ENCODE data around the gene WNT8B. TPM values are rescaled to one million over a fixed set of nuclear protein-coding genes. Genes with fewer than 3 reads are reported as not detected.

The WNT8B gene
- polyA plus RNA-seq, 1 donor from 2014 or later, result 0.37 TPM

- Histone ChIP-seq H3K4me3 (ENCODE audit: low read length) (no peak overlapping the region), H3K79me2 (replicated peaks; ENCODE audit: insufficient read depth, low read length) (no peaks in the 10 kb centered on the region), H3K4me2 (ENCODE audit: low read length) (no peak overlapping the region), H3F3A (ENCODE audit: insufficient read depth, low read length, poor library complexity, severe bottlenecking) (no peaks in the 10 kb centered on the region), H3K9ac (ENCODE audit: low read length) (no peak overlapping the region), H2AFZ (ENCODE audit: low read depth, low read length) (no peak overlapping the region), H3K27me3 (ENCODE audit: insufficient read depth, low read depth, low read length) (no peaks in the 10 kb centered on the region), H3K9me3 (ENCODE audit: low read length) (no peaks in the 10 kb centered on the region), H3K9me2 (ENCODE audit: insufficient read depth, low read length) (no peaks in the 10 kb centered on the region), H4K20me1 (ENCODE audit: insufficient read depth) (no peaks in the 10 kb centered on the region), H3K27ac (ENCODE audit: low read length) (no peak overlapping the region), H3K36me3 (ENCODE audit: insufficient read depth, low read length) (no peaks in the 10 kb centered on the region)
- TF ChIP-seq SMC3 (conservative IDR thresholded peaks at IDR 0.05; ENCODE audit: poor library complexity) (peak; percentile 99), EZH2 (IDR thresholded peaks at IDR 0.05; ENCODE audit: borderline replicate concordance, insufficient read depth, low read length, poor library complexity, severe bottlenecking) (no peak), POLR2AphosphoS5 (IDR thresholded peaks at IDR 0.05) (no peak), MXI1 (conservative IDR thresholded peaks at IDR 0.05; ENCODE audit: poor library complexity, severe bottlenecking) (no peak), RAD21 (conservative IDR thresholded peaks at IDR 0.05) (peak; percentile 96), TAF1 (IDR thresholded peaks at IDR 0.05; ENCODE audit: low read depth) (no peak), EP300 (conservative IDR thresholded peaks at IDR 0.05; ENCODE audit: poor library complexity, severe bottlenecking) (no peak)
- TF ChIP-seq, protein P1, sequence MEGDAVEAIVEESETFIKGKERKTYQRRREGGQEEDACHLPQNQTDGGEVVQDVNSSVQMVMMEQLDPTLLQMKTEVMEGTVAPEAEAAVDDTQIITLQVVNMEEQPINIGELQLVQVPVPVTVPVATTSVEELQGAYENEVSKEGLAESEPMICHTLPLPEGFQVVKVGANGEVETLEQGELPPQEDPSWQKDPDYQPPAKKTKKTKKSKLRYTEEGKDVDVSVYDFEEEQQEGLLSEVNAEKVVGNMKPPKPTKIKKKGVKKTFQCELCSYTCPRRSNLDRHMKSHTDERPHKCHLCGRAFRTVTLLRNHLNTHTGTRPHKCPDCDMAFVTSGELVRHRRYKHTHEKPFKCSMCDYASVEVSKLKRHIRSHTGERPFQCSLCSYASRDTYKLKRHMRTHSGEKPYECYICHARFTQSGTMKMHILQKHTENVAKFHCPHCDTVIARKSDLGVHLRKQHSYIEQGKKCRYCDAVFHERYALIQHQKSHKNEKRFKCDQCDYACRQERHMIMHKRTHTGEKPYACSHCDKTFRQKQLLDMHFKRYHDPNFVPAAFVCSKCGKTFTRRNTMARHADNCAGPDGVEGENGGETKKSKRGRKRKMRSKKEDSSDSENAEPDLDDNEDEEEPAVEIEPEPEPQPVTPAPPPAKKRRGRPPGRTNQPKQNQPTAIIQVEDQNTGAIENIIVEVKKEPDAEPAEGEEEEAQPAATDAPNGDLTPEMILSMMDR (IDR thresholded peaks at IDR 0.05; ENCODE audit: poor library complexity, severe bottlenecking), result peak; percentile 99
- TF ChIP-seq, protein P2, sequence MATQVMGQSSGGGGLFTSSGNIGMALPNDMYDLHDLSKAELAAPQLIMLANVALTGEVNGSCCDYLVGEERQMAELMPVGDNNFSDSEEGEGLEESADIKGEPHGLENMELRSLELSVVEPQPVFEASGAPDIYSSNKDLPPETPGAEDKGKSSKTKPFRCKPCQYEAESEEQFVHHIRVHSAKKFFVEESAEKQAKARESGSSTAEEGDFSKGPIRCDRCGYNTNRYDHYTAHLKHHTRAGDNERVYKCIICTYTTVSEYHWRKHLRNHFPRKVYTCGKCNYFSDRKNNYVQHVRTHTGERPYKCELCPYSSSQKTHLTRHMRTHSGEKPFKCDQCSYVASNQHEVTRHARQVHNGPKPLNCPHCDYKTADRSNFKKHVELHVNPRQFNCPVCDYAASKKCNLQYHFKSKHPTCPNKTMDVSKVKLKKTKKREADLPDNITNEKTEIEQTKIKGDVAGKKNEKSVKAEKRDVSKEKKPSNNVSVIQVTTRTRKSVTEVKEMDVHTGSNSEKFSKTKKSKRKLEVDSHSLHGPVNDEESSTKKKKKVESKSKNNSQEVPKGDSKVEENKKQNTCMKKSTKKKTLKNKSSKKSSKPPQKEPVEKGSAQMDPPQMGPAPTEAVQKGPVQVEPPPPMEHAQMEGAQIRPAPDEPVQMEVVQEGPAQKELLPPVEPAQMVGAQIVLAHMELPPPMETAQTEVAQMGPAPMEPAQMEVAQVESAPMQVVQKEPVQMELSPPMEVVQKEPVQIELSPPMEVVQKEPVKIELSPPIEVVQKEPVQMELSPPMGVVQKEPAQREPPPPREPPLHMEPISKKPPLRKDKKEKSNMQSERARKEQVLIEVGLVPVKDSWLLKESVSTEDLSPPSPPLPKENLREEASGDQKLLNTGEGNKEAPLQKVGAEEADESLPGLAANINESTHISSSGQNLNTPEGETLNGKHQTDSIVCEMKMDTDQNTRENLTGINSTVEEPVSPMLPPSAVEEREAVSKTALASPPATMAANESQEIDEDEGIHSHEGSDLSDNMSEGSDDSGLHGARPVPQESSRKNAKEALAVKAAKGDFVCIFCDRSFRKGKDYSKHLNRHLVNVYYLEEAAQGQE (IDR thresholded peaks at IDR 0.05; ENCODE audit: borderline replicate concordance), result no peak
Observed at GRCh38 chr10:100433253-100434240, 29.3 kb upstream of the WNT8B start.

DNA sequence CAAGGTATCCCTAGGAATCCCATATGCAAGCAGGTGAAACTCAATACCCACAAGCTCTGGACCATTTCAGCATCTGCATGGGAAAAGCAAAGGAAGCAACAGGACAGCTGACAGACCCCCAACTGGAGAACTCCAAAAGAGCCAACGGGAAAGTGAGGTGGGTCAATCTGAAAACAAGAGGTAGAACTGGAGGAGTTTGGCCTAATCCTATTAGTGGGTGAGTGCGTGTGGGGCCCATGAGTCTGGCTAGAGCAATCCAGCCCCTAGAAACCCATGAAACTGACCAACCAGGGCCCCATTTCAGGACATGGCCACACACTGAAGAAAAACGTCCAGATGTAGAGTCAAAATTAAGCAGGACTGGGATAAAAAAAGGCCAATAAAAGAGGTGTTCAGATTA lies 26.6 kb upstream of the WNT8B start:
- Histone ChIP-seq H3K4me2 (ENCODE audit: low read length) (no peak overlapping the region), H3F3A (ENCODE audit: insufficient read depth, low read length, poor library complexity, severe bottlenecking) (no peaks in the 10 kb centered on the region), H3K27me3 (ENCODE audit: insufficient read depth, low read depth, low read length) (no peaks in the 10 kb centered on the region), H3K9me3 (ENCODE audit: low read length) (no peaks in the 10 kb centered on the region), H3K9me2 (ENCODE audit: insufficient read depth, low read length) (no peaks in the 10 kb centered on the region), H2AFZ (ENCODE audit: low read depth, low read length) (no peak overlapping the region), H3K9ac (ENCODE audit: low read length) (no peak overlapping the region), H3K79me2 (replicated peaks; ENCODE audit: insufficient read depth, low read length) (no peaks in the 10 kb centered on the region), H3K4me3 (ENCODE audit: low read length) (no peak overlapping the region), H3K27ac (ENCODE audit: low read length) (no peak overlapping the region), H3K36me3 (ENCODE audit: insufficient read depth, low read length) (no peaks in the 10 kb centered on the region), H4K20me1 (ENCODE audit: insufficient read depth) (no peaks in the 10 kb centered on the region)
- TF ChIP-seq RAD21 (conservative IDR thresholded peaks at IDR 0.05), result no peak
- TF ChIP-seq POLR2AphosphoS5 (IDR thresholded peaks at IDR 0.05), result no peak
- no peak for TF ChIP-seq TAF1 (IDR thresholded peaks at IDR 0.05; ENCODE audit: low read depth)
- TF ChIP-seq MXI1 (conservative IDR thresholded peaks at IDR 0.05; ENCODE audit: poor library complexity, severe bottlenecking), result no peak
